Measurements from ENCODE around the gene CLCN1. TPM values are rescaled to one million over a fixed set of nuclear protein-coding genes. Genes with fewer than 3 reads are reported as not detected.

CLCN1 gene
- total and polyA plus RNA-seq, 2 of the 4 experiments (the other 2 are of a cell fraction), result not detected

DNA sequence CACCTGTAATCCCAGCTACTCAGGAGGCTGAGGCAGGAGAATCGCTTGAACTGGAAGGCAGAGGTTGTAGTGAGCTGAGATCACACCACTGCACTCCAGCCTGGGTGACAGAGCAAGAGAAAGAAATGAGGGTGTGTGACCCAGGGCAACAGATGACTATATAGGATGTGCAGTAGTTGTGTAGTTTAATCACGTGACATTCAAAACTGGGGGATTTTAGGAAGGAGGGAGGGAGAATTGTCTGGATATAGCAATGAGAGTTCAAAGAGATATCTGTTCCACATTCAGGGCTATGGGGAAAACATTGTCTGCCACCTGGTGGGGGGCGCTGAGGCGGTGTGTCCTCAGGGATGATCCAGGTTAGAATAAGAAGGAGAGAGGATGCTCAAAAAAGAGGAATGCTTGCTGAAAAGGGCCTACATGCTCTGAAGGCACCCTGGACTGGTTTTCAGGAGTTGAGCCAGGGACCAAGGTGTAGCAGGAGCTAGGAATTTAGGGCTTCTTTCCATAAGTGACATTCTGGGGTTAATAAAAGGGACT, 57.4 kb downstream of the CLCN1 start:
- no peak overlapping the region for H2AFZ ChIP-seq (replicated peaks; ENCODE audit: low read length, poor library complexity)
- H4K5ac ChIP-seq (ENCODE audit: low read depth, low read length), result no peak overlapping the region
- H3K56ac ChIP-seq (ENCODE audit: extremely low read depth, insufficient read depth, low read length), result no peak overlapping the region
- no peak overlapping the region for H3K23ac ChIP-seq (ENCODE audit: low read depth, low read length)
- H3K18ac ChIP-seq (ENCODE audit: low read depth, low read length), result no peak overlapping the region
- H3K4me1 ChIP-seq (ENCODE audit: control insufficient read depth, insufficient read depth, low read length), result peaks cover 13% of the 10 kb centered on the region
- ATAC-seq (ENCODE audit: low read depth), result no peak
- no peak overlapping the region for H4K91ac ChIP-seq (ENCODE audit: insufficient read depth, low read depth, low read length)
- no peaks in the 10 kb centered on the region for H3K36me3 ChIP-seq (ENCODE audit: control insufficient read depth, insufficient read depth, low read length)
- H4K8ac ChIP-seq (ENCODE audit: low read depth in 2 of 2, low read length in 2 of 2), result no peak overlapping the region
- TF ChIP-seq FOS (IDR thresholded peaks at IDR 0.05; ENCODE audit: low read depth, low read length), result no peak
- no peak for TF ChIP-seq NFE2L2 (IDR thresholded peaks at IDR 0.05; ENCODE audit: low read depth, low read length)
- no peak for TF ChIP-seq RCOR1 (IDR thresholded peaks at IDR 0.05; ENCODE audit: insufficient replicate concordance, low read length)
- TF ChIP-seq SMC3 (IDR thresholded peaks at IDR 0.05; ENCODE audit: low read depth, low read length), result no peak
- TF ChIP-seq CEBPB (IDR thresholded peaks at IDR 0.05; ENCODE audit: low read depth, low read length), result no peak
- no peak for TF ChIP-seq MAZ (IDR thresholded peaks at IDR 0.05; ENCODE audit: borderline replicate concordance, low read depth, low read length)
- TF ChIP-seq RAD21 (IDR thresholded peaks at IDR 0.05; ENCODE audit: low read length), result no peak
- TF ChIP-seq ELK1 (IDR thresholded peaks at IDR 0.05; ENCODE audit: borderline replicate concordance, low read depth, low read length), result no peak
- TF ChIP-seq POLR2A (IDR thresholded peaks at IDR 0.05; ENCODE audit: low read depth, low read length), result no peak
- TF ChIP-seq, protein P1, sequence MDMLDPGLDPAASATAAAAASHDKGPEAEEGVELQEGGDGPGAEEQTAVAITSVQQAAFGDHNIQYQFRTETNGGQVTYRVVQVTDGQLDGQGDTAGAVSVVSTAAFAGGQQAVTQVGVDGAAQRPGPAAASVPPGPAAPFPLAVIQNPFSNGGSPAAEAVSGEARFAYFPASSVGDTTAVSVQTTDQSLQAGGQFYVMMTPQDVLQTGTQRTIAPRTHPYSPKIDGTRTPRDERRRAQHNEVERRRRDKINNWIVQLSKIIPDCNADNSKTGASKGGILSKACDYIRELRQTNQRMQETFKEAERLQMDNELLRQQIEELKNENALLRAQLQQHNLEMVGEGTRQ (IDR thresholded peaks at IDR 0.05; ENCODE audit: low read depth, low read length), result no peak
- no peak for TF ChIP-seq MXI1 (IDR thresholded peaks at IDR 0.05; ENCODE audit: borderline replicate concordance, low read depth, low read length)
- TF ChIP-seq BHLHE40 (IDR thresholded peaks at IDR 0.05; ENCODE audit: low read depth, low read length), result no peak
- no peak for TF ChIP-seq CTCF (conservative IDR thresholded peaks at IDR 0.05; ENCODE audit: low read depth, low read length)
- TF ChIP-seq RFX5 (IDR thresholded peaks at IDR 0.05; ENCODE audit: low read depth, low read length), result no peak
- no peak for TF ChIP-seq MAFK (IDR thresholded peaks at IDR 0.05; ENCODE audit: low read depth, low read length)
- no peak overlapping the region for H3K4me3 ChIP-seq (ENCODE audit: insufficient read depth, low read depth, low read length)
- no peak for DNase-seq
- no peak overlapping the region for H3K4ac ChIP-seq (ENCODE audit: low read depth, low read length)
- in situ Hi-C loops (cut with MboI; ENCODE audit: low sequenced_read_pairs) (no loop called here), dilution Hi-C loops (cut with HindIII; ENCODE audit: low sequenced_read_pairs, unreplicated experiment) (no loop called here), intact Hi-C loops (cut with micrococcal nuclease) (no loop called here)
- H3K79me1 ChIP-seq (ENCODE audit: low read depth in 1 of 2, low read length in 2 of 2), result peaks cover 0 to 16% of the 10 kb centered on the region in 2 experiments; a peak in 1 of 4 replicates
- ChIA-PET POLR2A (ENCODE audit: unreplicated experiment) (no interaction called here), CTCF (no interaction called here)
- H2AK9ac ChIP-seq (replicated peaks; ENCODE audit: low read depth, low read length, poor library complexity), result no peak overlapping the region
- no peak overlapping the region for H2BK15ac ChIP-seq (ENCODE audit: low read depth, low read length)
- no TSS peak for BruUV-seq (replicated peaks)
- no peaks in the 10 kb centered on the region for H3K9me3 ChIP-seq (ENCODE audit: control insufficient read depth, insufficient read depth, low read length)
- H2BK5ac ChIP-seq (ENCODE audit: low read depth, low read length, poor library complexity, severe bottlenecking), result no peak overlapping the region
- H3K9ac ChIP-seq (ENCODE audit: low read depth, low read length), result no peak overlapping the region
- H3K14ac ChIP-seq (replicated peaks; ENCODE audit: low read depth, low read length), result no peak overlapping the region
- H2BK120ac ChIP-seq (ENCODE audit: low read depth, low read length), result no peak overlapping the region
- H4K20me1 ChIP-seq (ENCODE audit: insufficient read depth, low read length), result no peaks in the 10 kb centered on the region
- no peak overlapping the region for H2BK20ac ChIP-seq (ENCODE audit: low read depth, low read length)
- H3K27ac ChIP-seq (ENCODE audit: insufficient read depth, low read length), result no peak overlapping the region
- no peak overlapping the region for H3K4me2 ChIP-seq (ENCODE audit: low read depth, low read length)
- H3K27me3 ChIP-seq (ENCODE audit: control insufficient read depth, insufficient read depth, low read length), result no peaks in the 10 kb centered on the region
- H3K9me1 ChIP-seq (ENCODE audit: insufficient read depth, low read length), result peaks cover 14% of the 10 kb centered on the region; the same call in 1 of the 2 replicates
- no peak overlapping the region for H2AK5ac ChIP-seq (ENCODE audit: low read depth, low read length)
- 86% methylated on average over 4 of the region's 4 CpGs; no CpG with 5 or more reads in 1 of the 2 experiments for WGBS, 2 experiments (ENCODE audit: extremely low coverage in 2 of 2, insufficient read length in 1 of 2)

All from IMR-90 (cell line).